NCI-H510A treated with DMSO at 0.1 percent for 48 hours (cell line): ENCODE data around the gene RBMS3.
A peak's percentile ranks its signal among the peaks of the same experiment; 100 is the strongest.
"Not testable (repeated sequence)": the region's sequence is repeated elsewhere in the genome, so short reads cannot be mapped to it uniquely, and the experiment has no call there.

Experiments
- DNase-seq: peaks from one replicate; lab custom pipeline; 2025; lab: John Stamatoyannopoulos, UW

Gene RBMS3

DNA sequence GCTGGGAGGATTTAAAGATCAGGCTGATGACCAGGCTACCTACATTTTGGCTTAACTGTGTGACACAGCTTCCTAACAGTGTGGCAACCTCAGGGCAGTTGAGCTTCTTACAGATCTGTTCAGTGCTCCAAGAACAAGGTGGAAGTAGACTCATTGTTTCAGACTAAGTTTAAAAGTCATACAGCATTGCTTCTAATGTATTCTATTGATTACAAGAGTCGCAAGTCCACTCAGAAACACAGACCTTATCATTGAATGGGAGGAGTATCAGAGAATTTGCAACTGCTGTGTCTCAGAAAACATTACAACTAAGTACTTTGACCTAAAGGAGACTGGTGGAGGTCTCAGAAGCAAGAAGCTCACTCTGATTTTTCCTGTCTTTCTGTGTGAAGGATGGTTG is 746.0 kb downstream of the RBMS3 start:
- no peak for DNase-seq

DNA sequence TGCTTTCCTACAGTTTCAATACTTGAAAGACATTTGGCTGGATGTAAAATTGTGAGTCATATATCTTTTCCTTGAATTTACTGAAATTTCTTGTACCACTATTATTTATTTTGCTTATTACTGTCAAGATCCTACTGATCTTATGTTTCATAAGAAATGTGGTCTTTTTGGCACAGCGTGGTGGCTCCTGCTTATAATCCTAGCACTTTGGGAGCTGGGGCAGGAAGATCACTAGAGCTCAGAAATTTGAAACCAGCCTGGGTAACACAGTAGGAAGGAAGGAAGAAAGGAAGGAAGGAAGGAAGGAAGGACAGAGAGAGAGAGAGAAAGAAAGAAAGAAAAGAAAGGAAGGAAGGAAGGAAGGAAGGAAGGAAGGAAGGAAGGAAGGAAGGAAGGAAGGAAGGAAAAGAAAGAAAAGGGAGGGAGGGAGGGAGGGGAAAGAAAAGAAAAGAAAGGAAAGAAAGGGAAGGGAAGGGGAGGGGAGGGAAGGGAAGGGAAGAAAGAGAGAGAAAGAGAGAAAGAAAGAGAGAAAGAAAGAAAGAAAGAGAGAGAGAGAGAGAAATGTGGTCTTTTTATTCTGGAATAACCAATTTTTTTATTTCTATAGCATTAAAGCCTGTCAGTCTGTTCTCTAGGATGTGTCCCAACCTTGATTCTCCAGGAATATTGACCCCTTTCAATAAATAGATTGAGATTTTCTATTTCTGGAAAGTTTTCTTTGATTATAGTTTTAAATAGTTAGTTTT is 753.5 kb downstream of the RBMS3 start:
- DNase-seq = no peak

DNA sequence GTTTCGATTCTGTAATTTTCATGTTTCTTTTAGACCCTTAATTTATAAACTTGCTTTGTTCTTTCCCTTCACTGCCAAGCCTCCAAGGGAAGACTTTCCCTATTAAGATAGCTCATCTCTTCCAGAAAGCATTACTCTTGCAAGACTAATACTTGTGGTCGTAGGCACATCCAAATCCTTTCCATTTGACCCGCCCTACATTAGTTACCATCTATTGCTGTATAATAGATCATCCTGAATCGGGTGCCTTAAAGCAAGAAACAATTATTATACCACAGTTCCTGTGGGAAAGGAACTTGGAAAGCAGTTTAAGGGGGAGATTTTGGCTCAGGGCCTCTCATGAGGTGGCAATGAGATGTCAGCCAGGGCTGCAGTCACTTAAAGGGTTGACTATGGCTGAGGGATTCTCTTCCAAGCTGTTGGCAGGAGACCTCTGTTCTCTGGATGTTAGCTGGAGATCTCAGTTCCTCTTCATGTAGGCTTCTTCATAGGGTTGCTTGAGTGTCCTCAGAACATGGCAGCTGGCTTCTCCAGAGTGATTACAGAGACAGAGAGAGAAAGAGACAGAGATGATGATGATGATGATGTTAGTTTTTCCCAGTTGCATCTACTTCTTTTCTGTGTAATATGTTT is 755.2 kb downstream of the RBMS3 start:
- DNase-seq = no peak

DNA sequence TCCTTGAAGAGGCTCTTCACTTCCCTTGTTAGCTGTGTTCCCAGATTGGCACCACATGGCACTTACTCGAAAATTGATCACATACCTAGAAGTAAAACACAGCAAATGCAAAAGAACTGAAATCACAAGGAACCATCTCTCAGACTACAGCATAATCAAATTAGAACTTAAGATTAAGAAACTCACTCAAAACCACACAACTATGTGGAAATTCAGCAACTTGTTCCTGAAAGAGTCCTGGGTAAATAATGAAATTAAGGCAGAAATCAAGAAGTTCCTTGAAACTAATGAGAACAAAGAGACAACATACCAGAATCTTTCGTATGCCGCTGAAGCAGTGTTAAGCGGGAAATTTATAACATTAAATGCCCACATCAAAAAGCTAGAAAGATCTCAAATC is 759.3 kb downstream of the RBMS3 start:
- no peak for DNase-seq

DNA sequence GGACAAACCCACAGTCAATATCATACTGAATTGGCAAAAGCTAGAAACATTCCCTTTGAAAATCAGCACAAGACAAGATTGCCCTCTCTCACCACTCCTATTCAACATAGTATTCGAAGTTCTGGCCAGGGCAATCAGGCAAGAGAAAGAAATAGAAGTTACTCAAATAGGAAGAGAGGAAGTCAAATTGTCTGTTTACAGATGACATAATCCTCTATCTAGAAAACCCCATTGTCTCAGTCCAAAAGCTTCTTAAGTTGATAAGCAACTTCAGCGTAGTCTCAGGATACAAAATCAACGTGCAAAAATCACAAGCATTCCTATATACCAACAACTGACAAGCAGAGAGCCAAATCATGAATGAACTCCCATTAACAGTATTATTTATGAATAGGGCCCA is 760.6 kb downstream of the RBMS3 start:
- not testable (repeated sequence) for DNase-seq

DNA sequence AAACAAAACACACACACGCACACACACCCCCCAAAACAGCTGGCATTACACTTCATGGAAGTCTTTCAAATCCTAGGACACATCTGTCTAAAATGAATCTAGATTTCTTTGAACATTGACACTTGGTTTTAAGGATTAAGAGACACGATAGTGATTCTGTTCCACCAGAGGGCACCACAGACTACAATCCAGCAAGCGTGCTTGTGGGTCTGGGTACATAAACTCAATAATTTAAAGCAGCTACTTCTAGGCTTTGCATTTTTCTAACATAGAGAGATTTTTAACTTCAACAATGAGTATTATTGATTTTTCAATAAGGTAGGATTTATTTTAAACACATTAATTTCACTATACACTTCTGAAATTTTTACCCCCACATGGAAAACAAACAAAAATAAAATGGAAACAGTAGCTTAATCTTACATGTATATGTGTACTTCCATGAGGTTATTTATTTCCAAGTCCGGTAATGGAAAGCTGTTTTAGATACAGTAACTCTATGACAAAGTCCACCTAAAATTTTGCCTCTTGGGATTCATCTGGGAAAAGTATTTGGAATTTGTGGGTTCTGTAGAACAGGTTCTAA is 761.5 kb downstream of the RBMS3 start:
- DNase-seq = peak; percentile 30

DNA sequence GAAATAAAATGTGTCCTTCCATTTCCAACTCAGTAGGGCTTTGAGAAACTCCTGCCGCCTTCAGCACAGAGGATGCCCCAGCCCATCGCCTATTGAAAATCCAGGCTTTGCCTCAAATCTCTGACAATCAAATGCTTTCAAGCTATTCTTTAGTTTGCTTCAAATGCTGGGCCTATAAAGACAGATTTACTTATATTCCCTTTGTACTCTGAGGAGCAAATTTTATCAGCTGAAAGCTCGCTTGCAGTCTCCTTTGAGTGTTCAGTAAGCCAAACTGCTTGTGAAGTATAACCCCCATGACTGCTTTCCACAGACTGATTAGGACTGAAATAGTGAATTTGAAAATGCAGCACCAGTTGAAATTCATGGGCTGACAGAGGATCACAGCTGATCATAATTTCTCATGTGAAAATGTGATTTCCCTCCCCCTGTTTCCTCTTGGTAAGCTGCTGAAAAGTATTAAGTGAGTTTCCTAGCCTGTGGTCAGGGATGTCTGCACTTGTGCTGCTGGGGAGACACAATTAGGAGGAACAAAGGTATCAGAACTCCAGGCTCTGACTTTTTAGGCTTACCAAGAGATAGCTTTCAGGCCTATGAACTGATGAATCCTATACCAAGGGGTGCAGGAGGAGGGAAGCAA is 762.2 kb downstream of the RBMS3 start:
- DNase-seq = no peak

DNA sequence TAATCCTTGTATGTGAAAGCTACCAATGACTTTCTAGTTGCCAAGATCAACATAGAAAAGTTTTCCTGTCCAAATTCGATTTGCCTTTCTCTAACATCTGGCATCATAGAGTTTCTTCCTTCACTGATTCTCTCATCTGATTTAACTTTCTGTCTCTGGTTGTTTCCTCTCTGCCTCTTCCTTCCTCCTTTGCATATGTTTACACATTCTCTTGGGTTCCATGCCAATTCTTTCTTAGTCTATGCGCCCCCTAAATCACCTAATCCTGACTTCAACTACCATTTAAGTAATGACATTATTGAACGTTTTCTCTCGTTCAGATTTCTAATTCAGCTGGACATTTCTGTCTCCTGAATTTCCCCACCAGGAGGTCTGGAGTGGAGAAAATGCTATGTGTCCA is 763.6 kb downstream of the RBMS3 start:
- DNase-seq = no peak

DNA sequence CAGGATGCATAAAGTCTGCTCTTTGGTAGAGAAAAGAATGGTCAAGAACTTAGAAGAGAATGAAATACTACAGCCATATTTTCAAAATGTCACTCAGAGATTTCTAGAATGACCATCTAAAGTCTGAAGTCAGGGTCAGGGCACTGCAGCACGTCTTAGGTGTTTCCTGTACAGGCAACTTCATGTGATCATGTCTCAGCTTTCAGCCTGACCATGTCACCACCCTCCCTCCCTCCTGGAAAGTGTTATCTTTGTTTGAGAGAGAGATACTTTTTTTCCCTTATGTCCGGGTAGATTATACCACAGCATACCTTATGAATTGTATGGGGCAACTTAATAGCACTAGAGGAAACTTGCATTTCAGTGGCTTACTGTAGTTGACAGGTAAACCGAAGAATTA is 767.6 kb downstream of the RBMS3 start:
- DNase-seq = no peak

DNA sequence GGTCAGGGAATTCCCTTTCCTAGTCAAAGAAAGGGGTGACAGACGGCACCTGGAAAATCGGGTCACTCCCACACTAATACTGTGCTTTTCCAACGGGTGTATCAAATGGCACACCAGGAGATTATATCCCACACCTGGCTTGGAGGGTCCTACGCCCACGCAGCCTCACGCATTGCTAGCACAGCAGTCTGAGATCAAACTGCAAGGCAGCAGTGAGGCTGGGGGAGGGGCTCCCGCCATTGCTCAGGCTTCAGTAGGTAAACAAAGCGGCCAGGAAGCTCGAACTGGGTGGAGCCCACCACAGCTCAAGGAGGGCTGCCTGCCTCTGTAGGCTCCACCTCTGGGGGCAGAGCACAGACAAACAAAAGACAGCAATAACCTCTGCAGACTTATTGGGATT is 769.2 kb downstream of the RBMS3 start:
- DNase-seq = not testable (repeated sequence)

DNA sequence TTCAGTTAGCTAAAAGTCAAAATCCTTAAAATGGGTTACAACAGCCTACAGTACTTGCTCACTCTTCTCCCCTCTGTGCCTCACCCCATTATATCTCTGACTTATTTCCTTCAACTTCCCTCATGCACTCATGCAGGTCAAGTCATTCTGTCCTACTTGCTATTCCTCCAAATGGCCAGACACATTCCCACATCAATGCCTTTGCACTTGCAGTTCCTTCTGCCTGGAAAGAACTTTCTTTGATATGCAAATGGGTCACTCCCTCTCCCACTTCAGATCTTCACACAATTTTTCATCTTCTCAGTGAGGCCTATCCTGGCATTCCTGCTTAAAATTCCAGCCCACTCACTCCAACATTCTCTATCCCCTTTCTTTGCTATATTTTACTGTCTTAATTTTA is 778.4 kb downstream of the RBMS3 start:
- no peak for DNase-seq
